ENCODE data around the gene PDCD2L.

DNA sequence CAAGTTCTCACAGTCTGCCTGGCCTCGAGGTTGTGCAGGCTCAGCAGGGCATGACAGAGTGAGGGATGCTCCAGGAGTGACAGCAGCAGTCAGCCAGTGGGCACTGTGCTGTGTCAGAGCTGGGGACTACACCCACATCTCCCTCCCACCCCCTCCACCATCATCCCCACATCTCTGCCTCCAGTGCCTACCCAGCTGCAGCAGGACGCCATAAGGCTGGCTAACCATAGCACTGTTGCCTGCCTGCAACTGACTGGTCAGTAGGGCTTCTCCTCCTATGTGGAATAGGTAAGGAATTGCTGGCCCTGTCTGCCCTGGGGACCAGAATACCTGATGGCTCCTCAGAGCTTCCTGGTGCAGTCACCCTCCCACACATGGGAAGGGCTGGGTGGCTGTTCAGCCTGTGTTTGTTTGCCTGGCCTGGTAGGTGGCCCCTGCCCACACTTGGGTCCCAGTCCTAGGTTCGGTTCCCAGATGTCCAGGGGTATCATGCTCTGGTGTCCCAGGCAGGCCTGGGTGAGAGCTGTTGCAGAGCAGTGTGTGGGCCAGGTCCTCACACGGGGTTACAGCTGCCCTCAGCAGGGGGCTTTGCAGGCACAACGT is 23.5 kb upstream of the PDCD2L start:
- no peak for TF ChIP-seq TAF1 (IDR thresholded peaks at IDR 0.05; ENCODE audit: borderline replicate concordance, low read depth, low read length)
- no peak for TF ChIP-seq NBN (IDR thresholded peaks at IDR 0.05)
- TF ChIP-seq EZH2 (IDR thresholded peaks at IDR 0.05; ENCODE audit: borderline replicate concordance, control insufficient read depth, low read depth, low read length): no peak
- TF ChIP-seq POLR2AphosphoS5 (IDR thresholded peaks at IDR 0.05; ENCODE audit: low read length): no peak
- no peak for TF ChIP-seq EGR1 (IDR thresholded peaks at IDR 0.05; ENCODE audit: borderline replicate concordance in 1 of 2, low read depth in 2 of 2, low read length in 2 of 2)
- TF ChIP-seq, protein P1, sequence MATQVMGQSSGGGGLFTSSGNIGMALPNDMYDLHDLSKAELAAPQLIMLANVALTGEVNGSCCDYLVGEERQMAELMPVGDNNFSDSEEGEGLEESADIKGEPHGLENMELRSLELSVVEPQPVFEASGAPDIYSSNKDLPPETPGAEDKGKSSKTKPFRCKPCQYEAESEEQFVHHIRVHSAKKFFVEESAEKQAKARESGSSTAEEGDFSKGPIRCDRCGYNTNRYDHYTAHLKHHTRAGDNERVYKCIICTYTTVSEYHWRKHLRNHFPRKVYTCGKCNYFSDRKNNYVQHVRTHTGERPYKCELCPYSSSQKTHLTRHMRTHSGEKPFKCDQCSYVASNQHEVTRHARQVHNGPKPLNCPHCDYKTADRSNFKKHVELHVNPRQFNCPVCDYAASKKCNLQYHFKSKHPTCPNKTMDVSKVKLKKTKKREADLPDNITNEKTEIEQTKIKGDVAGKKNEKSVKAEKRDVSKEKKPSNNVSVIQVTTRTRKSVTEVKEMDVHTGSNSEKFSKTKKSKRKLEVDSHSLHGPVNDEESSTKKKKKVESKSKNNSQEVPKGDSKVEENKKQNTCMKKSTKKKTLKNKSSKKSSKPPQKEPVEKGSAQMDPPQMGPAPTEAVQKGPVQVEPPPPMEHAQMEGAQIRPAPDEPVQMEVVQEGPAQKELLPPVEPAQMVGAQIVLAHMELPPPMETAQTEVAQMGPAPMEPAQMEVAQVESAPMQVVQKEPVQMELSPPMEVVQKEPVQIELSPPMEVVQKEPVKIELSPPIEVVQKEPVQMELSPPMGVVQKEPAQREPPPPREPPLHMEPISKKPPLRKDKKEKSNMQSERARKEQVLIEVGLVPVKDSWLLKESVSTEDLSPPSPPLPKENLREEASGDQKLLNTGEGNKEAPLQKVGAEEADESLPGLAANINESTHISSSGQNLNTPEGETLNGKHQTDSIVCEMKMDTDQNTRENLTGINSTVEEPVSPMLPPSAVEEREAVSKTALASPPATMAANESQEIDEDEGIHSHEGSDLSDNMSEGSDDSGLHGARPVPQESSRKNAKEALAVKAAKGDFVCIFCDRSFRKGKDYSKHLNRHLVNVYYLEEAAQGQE (IDR thresholded peaks at IDR 0.05; ENCODE audit: low read depth, low read length): no peak
- TF ChIP-seq, protein P2, sequence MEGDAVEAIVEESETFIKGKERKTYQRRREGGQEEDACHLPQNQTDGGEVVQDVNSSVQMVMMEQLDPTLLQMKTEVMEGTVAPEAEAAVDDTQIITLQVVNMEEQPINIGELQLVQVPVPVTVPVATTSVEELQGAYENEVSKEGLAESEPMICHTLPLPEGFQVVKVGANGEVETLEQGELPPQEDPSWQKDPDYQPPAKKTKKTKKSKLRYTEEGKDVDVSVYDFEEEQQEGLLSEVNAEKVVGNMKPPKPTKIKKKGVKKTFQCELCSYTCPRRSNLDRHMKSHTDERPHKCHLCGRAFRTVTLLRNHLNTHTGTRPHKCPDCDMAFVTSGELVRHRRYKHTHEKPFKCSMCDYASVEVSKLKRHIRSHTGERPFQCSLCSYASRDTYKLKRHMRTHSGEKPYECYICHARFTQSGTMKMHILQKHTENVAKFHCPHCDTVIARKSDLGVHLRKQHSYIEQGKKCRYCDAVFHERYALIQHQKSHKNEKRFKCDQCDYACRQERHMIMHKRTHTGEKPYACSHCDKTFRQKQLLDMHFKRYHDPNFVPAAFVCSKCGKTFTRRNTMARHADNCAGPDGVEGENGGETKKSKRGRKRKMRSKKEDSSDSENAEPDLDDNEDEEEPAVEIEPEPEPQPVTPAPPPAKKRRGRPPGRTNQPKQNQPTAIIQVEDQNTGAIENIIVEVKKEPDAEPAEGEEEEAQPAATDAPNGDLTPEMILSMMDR (IDR thresholded peaks at IDR 0.05 in 2 of 3, conservative IDR thresholded peaks at IDR 0.05 in 1 of 3; ENCODE audit: control insufficient read depth in 2 of 3, extremely low read depth in 1 of 3, insufficient read depth in 1 of 3, low read depth in 3 of 3, low read length in 3 of 3): no peak
- TF ChIP-seq POLR2A (IDR thresholded peaks at IDR 0.05; ENCODE audit: low read depth, low read length): no peak
- TF ChIP-seq, protein P3, sequence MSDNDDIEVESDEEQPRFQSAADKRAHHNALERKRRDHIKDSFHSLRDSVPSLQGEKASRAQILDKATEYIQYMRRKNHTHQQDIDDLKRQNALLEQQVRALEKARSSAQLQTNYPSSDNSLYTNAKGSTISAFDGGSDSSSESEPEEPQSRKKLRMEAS (IDR thresholded peaks at IDR 0.05; ENCODE audit: low read depth, low read length): no peak
- TF ChIP-seq CHD1 (IDR thresholded peaks at IDR 0.05; ENCODE audit: low read depth, low read length): no peak
- TF ChIP-seq ESRRA (IDR thresholded peaks at IDR 0.05; ENCODE audit: low read length): no peak
- TF ChIP-seq, protein P4, sequence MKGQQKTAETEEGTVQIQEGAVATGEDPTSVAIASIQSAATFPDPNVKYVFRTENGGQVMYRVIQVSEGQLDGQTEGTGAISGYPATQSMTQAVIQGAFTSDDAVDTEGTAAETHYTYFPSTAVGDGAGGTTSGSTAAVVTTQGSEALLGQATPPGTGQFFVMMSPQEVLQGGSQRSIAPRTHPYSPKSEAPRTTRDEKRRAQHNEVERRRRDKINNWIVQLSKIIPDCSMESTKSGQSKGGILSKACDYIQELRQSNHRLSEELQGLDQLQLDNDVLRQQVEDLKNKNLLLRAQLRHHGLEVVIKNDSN (IDR thresholded peaks at IDR 0.05; ENCODE audit: borderline replicate concordance, extremely low read length, insufficient read depth, low read depth, low read length): no peak
